ENCODE results near the gene TEAD4.

- TF ChIP-seq, protein P1, sequence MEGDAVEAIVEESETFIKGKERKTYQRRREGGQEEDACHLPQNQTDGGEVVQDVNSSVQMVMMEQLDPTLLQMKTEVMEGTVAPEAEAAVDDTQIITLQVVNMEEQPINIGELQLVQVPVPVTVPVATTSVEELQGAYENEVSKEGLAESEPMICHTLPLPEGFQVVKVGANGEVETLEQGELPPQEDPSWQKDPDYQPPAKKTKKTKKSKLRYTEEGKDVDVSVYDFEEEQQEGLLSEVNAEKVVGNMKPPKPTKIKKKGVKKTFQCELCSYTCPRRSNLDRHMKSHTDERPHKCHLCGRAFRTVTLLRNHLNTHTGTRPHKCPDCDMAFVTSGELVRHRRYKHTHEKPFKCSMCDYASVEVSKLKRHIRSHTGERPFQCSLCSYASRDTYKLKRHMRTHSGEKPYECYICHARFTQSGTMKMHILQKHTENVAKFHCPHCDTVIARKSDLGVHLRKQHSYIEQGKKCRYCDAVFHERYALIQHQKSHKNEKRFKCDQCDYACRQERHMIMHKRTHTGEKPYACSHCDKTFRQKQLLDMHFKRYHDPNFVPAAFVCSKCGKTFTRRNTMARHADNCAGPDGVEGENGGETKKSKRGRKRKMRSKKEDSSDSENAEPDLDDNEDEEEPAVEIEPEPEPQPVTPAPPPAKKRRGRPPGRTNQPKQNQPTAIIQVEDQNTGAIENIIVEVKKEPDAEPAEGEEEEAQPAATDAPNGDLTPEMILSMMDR (IDR thresholded peaks at IDR 0.05) = no peak
- TF ChIP-seq EP300 (IDR thresholded peaks at IDR 0.05) (no peak), POLR2A (IDR thresholded peaks at IDR 0.05) (no peak)
Measured at GRCh38 chr12:2958432-2959191, 585 bp upstream of the TEAD4 start.
